Superior temporal gyrus (tissue), 1 donor: Measurements from ENCODE around the gene RER1.

ENCODE experiments used
- DNase-seq: peaks from one replicate; pipeline ENCODE4 v3.0.0-alpha.2; 2016; ENCODE audit errors: extremely low spot score

Gene RER1

DNA sequence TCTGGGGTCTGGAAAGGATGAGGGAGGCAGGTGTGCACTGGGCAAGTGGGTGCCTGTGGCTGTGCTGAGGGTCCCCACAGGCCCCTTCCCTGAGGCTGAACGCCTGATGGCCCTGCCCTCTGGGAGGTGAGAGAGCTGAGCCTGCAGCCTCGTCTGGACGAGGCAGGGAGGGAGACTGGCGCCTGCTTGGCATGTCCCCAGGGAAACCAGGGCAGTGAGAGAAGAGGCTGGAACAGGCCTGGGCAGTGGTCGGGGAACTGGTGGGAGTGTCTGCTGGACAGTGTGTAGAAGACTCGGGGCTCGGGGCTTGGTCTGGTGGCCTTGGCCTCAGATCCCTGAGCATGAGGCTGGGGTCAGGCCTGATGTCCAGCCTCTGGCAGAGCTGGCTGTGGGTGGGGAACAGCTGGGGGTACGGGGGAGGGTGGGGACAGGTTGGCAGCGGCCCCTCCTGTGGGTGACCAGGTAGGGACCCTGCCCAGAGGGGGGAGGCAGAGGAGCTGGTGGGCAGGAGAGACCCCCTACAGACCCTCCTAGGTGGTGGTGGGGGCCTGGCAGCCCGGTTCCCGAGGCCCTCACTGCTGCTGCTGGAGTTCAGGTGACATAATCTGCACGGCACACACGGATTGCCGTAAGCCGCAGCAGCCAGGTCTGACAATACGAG lies 53.7 kb downstream of the RER1 start:
- DNase-seq: no peak

DNA sequence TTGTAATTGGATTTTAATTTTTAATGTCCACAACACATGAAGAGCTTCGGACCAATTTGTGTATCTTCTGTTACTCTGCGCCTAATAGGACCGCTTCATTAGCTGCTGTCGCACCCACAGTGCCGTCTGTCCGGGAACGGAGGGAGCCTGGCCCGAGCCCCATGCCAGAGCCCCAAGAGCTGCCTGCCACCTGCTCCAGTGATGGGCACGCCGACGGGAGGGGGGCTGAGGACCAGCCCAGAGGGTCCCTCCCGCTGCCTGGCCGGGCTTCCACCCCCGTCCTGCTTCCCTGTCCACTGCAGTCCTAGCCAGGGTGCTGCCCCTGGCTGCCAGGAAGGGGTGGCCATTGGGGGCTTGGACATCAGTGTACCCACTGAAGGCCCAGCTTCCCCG lies 54.2 kb downstream of the RER1 start:
- no peak for DNase-seq

DNA sequence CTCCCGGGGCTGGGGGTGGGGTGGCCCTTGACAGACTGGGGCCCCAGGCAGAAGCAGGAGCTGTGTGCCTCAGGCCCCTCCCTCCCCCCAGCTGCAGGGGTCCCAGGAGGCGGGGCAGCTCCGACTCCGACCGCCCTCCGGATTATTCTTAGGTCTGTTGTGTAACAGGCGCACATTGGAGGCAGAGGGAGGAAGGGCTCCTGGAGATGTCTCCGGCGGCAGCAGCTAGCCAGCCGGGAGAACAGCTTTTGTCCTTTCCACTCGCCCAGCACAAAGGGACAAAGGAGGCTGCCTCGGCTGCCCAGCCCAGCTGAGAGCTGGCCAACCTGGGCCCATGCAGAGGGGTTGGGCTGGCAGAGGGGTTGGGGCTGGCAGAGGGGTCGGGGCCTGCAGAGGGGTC lies 54.8 kb downstream of the RER1 start:
- peak; percentile 81 for DNase-seq

DNA sequence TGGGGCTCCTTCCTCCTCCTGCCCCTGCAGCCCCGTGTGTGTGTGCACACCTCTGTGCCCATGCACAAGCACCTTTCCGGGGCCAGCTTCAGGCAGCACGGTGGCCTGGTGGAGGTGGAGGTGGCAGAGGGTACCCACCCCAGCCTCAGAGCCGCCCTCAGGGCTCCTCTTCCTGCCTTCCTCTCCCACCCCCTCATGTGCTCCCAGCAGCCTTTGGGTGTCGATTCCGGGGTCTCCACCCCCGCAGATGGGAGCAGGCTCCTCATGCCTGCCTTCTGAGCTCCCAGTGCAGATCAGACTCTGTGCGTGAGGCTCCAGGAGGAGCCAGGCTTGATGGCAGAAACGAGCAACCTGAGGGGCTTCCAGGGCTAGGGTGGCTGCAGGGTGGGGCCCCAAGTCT lies 55.2 kb downstream of the RER1 start:
- no peak for DNase-seq

DNA sequence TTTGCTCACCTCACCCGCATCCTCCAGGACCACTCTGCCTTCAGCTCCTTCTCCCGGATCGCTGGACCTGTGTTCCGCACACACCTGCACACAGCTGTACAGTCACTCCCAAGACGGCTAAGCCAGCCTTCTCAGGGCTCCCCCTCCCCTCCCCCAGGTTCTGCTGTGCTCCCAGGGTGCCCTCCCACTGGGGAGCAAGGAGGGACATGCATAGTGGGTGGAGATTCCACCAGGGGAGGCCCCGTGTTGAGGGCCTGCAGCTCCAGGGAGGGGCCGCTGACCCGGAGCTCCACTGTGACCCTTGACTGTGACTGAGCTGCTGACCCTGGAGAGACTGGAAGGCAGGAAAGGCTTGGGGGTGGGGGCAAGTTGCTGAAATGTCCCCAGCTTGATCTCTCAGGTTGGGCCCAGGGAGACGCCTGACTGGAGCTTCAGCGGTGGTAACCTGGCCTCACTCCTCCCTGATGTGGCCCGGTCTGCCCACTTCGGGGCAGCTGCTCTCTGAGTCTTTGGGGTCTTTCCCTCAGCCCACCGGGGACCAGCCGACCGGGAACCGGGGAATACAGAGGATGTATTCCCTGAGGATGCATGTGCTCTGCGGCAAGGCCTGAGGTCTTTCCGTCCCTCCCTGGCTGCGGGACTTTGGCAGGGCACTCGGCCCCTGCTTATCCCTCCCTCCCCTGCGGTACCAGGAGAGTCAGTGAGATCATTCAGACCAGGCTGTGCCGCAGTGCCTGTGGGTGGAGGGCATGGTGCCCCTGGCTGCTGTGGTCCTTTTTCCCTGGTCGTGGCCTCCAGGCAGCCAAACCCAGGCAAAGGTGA lies 55.8 kb downstream of the RER1 start:
- no peak for DNase-seq

DNA sequence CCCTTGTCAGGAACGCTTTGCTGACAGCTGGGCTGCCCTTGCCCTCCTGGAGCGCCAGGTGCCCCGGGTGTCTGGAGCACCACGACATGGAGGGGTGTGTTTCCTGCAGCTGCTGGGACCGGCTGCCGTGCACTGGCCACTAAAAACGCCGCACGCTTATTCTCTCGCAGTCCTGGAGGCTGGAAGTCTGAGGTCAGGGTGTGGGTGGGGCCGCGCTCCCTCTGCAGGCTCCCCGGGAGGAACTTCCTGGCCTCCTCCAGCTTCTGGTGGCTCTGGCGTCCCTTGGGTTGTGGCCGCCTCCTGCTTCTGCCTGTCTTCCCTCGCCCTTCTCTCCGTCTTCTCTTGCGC lies 56.4 kb downstream of the RER1 start:
- no peak for DNase-seq

DNA sequence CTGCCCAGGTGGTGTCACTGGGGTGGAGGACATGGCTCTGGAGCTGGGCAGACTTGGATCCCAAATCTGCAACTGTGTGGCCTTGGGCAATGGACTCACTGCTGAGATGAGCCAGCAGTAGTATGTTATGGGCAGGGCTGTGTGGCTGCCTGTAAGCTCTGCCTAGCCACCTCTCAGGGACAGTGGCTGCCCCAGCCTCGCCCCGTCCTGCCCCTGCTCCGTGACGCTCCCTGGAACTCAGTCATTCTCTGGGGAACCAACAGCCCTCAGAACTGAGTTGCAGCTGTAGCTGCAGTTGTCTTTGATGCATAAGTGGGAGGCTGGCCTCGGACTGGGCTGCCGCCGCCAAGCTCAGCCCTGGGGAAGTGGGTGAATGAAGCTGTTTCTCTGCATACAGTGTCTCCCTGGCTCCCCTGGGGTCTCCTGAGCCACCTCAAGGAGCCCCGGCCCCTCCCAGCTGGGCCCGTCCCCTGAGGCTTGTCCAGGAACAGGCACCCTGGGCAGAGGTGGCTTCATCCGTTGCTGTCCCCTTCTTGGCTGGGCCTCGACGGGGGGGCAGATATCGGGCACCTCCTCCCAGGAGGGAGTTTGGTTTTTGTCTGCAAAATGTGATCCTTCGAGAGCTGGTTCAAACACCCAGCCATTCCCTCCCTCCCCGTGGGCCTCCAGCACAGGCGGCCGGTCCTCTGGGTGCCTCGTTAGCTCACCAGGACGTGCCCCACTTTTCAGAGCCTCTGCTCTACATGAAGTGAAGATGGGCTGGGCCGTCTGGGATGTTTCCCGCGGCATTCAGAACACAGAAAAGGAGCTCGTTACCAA lies 58.2 kb downstream of the RER1 start:
- peak; percentile 73 for DNase-seq

DNA sequence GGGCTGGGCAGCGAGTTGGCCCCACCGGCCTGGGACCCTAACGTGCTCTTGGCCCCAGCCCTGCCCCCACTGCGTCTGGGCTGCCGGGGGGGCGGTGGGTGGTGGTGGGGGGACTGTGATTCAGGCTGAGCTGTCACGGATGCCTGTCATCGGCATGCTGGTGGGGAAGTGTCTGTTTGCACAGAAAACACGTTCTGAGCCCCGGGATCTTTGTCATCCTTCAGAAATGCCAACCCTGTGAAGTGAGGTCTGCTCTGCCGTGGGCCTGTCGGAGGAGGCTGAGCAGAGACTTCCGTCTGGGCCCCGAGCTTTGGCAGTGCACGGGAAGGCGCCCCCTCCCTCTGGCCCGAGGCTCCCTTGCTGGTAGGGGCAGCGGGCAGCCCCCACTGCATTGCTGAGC lies 60.1 kb downstream of the RER1 start:
- DNase-seq: no peak

DNA sequence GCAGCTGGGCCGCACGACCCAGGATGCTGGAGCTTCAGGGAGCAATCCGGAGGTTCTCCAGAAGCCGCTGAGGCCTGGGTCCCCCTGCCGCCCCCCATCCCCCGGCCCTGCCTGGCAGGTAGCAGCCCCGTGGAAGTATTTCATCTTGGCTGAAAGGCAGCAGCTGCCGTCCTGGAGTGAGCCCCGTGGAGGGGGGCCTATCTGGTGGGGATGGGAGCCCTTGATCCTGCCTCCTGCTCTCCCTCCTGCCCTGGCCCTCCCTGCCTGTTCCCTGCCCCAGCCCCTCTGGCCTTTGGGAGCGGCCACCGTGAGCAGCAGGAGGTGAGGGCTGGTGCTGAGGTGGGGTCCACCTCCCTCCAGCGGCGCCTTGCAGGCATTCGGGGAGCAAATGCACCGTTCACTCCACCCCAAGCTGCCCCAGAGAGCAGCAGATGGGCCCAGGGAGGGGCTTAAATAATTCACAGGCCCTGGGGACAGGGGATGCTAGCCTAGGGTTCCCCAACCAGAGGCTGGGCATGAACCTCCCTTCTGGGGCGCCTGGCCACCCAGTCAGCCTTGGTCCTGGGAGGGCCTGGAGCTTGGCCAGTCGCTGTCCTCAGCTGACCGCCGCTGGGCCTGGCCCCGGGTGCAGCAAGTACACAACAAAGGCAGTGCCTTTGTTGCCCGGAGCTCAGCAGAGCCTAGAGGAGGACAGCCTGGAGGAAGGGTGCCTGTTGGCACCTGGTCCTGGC lies 60.7 kb downstream of the RER1 start:
- DNase-seq: peak; percentile 85

DNA sequence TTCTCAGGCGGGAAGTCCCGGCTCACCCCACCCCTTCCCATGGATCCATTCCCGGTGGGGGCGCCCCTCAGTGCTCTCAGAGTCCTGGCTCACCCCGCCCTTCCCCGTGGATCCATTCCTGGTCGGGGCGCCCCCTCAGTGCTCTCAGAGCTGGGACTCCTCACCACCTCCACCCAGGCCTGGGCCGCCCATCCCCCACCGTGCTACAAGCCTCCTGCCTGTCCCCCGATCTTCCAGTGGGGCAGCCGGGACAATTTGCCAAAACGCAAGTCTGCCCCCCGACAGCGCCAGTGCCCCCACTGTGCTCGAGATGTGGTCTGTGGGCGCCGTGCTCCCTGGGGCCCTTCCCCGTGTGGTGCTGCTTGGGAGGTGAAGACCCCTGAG lies 61.3 kb downstream of the RER1 start:
- DNase-seq: no peak

DNA sequence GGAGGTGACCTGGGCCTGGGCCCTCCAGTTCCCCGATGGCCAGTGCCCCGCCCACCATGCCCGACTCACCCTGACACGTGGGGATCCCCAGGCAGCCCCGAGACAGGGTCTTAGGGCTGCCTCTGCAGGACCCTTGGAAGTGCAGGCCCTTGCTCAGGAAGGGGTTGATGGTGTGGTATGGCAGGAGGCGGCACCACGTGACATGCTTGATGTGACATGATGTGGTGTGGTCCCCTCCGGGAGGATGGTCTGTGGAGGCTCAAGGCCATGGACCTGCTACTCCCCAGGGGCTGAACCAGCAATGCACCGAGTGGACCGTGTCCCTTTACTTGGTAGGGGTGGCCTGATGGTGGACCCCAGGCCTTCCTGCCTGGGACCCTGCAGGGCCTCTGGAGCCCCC lies 62.6 kb downstream of the RER1 start:
- DNase-seq: no peak
